Prostate gland (tissue), 2 donors: ENCODE results near the gene TMEM116.

Experiments used
- POLR2A ChIP-seq: fragments of 450-650 bp; IDR thresholded peaks from one replicate; pipeline ENCODE4 v1.6.1; 2016; ENCODE audit warnings: antibody characterized with exemption, mild to moderate bottlenecking
- POLR2AphosphoS5 ChIP-seq: sonication (generic); formaldehyde crosslinking; IDR thresholded peaks from one replicate; pipeline ENCODE4 v1.6.1; 2017; ENCODE audit warnings: antibody characterized with exemption
- TF ChIP-seq, protein P1 (sequence below), 4 experiments: fragments of 200-600 bp in 2 of 4; fragments of 450-650 bp in 2 of 4; sonication (generic) in 2 of 4; IDR thresholded peaks; 1 replicate in 3 of 4; 2 replicates in 1 of 4; pipeline ENCODE4 v1.5.1; 2016 to 2019; ENCODE audit warnings: antibody characterized with exemption in 4 of 4, mild to moderate bottlenecking in 2 of 4, moderate library complexity in 2 of 4

DNA sequence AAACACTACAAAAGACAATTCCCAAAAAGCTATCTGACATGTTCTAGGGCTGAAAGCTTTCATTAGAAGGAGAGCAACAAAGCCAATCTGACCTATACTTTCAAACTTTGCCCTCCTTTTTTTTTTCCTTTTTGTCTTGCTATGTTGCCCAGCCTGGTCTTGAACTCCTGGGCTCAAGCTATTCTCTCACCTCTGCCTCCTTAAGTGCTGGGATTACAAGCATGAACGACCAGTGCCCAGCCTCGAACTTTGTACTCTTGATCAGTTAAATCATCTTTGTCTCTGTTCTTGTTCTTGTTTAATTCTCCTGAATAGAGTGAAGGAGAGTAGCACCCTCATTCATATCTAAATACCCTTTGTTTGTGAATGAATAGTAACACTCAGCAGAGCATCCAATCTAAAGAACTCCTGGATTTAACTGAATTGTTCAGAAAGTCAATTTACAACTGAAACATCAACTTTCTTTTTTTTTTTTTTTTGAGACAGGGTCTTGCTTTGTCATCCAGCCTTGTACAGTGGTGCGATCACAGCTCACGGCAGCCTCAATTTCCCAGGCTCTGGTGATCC lies 22.3 kb upstream of the TMEM116 start:
- TF ChIP-seq POLR2AphosphoS5 (no peak), POLR2A (no peak)
- TF ChIP-seq, protein P1, sequence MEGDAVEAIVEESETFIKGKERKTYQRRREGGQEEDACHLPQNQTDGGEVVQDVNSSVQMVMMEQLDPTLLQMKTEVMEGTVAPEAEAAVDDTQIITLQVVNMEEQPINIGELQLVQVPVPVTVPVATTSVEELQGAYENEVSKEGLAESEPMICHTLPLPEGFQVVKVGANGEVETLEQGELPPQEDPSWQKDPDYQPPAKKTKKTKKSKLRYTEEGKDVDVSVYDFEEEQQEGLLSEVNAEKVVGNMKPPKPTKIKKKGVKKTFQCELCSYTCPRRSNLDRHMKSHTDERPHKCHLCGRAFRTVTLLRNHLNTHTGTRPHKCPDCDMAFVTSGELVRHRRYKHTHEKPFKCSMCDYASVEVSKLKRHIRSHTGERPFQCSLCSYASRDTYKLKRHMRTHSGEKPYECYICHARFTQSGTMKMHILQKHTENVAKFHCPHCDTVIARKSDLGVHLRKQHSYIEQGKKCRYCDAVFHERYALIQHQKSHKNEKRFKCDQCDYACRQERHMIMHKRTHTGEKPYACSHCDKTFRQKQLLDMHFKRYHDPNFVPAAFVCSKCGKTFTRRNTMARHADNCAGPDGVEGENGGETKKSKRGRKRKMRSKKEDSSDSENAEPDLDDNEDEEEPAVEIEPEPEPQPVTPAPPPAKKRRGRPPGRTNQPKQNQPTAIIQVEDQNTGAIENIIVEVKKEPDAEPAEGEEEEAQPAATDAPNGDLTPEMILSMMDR (IDR thresholded peaks at IDR 0.05): no peak
